ENCODE data around the gene MED29. TPM values are rescaled to one million over a fixed set of nuclear protein-coding genes. Genes with fewer than 3 reads are reported as not detected.

MED29 gene
- total RNA-seq, 1 experiment from 2014 or later, result 42.9 TPM

DNA sequence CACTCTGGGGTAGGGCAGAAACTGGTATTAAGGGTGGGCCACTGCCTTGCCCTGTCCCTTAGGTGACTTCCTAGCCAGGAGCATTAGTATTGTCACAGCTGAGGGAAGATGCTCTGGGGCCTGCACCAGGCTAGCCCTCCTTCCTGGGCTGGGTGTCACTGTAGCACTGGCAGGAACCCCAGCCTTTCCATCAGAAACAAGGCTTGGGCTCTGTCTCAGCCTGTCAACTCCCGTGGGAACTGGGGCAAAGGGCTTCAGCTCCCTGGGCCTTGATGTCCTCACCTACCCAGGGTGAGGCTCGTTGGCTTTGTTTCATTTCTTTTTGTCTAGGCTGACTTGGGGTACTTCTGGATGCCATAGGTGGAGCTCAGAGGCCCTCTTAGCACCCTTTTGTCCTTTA is 18.2 kb upstream of the MED29 start:
- Mint-ChIP-seq H3K4me1 (no peaks in the 10 kb centered on the region), H3K27ac (no peak overlapping the region), H3K4me3 (no peak overlapping the region), H3K27me3 (ENCODE audit: low read depth) (no peaks in the 10 kb centered on the region), H3K36me3 (peaks cover 68% of the 10 kb centered on the region), H3K9me3 (no peaks in the 10 kb centered on the region)
- TF ChIP-seq ZNF219 (CRISPR knock-in tag; IDR thresholded peaks at IDR 0.05; ENCODE audit: borderline replicate concordance) (no peak), ZBTB21 (CRISPR knock-in tag; IDR thresholded peaks at IDR 0.05; ENCODE audit: borderline replicate concordance) (no peak), ETV6 (CRISPR knock-in tag; IDR thresholded peaks at IDR 0.05) (no peak), ZNF121 (CRISPR knock-in tag; IDR thresholded peaks at IDR 0.05) (no peak), ZNF396 (CRISPR knock-in tag; IDR thresholded peaks at IDR 0.05; ENCODE audit: borderline replicate concordance) (no peak), MYBL2 (CRISPR knock-in tag; IDR thresholded peaks at IDR 0.05) (no peak), NFATC4 (CRISPR knock-in tag; IDR thresholded peaks at IDR 0.05) (no peak)
- TF ChIP-seq, protein P1, sequence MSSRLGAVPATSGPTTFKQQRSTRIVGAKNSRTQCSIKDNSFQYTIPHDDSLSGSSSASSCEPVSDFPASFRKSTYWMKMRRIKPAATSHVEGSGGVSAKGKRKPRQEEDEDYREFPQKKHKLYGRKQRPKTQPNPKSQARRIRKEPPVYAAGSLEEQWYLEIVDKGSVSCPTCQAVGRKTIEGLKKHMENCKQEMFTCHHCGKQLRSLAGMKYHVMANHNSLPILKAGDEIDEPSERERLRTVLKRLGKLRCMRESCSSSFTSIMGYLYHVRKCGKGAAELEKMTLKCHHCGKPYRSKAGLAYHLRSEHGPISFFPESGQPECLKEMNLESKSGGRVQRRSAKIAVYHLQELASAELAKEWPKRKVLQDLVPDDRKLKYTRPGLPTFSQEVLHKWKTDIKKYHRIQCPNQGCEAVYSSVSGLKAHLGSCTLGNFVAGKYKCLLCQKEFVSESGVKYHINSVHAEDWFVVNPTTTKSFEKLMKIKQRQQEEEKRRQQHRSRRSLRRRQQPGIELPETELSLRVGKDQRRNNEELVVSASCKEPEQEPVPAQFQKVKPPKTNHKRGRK (CRISPR knock-in tag; IDR thresholded peaks at IDR 0.05; ENCODE audit: borderline replicate concordance), result no peak
- TF ChIP-seq, protein P2, sequence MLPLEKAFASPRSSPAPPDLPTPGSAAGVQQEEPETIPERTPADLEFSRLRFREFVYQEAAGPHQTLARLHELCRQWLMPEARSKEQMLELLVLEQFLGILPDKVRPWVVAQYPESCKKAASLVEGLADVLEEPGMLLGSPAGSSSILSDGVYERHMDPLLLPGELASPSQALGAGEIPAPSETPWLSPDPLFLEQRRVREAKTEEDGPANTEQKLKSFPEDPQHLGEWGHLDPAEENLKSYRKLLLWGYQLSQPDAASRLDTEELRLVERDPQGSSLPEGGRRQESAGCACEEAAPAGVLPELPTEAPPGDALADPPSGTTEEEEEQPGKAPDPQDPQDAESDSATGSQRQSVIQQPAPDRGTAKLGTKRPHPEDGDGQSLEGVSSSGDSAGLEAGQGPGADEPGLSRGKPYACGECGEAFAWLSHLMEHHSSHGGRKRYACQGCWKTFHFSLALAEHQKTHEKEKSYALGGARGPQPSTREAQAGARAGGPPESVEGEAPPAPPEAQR (CRISPR knock-in tag; IDR thresholded peaks at IDR 0.05), result no peak
- TF ChIP-seq, protein P3, sequence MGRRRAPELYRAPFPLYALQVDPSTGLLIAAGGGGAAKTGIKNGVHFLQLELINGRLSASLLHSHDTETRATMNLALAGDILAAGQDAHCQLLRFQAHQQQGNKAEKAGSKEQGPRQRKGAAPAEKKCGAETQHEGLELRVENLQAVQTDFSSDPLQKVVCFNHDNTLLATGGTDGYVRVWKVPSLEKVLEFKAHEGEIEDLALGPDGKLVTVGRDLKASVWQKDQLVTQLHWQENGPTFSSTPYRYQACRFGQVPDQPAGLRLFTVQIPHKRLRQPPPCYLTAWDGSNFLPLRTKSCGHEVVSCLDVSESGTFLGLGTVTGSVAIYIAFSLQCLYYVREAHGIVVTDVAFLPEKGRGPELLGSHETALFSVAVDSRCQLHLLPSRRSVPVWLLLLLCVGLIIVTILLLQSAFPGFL (CRISPR knock-in tag; IDR thresholded peaks at IDR 0.05; ENCODE audit: borderline replicate concordance), result no peak
- TF ChIP-seq, protein P4, sequence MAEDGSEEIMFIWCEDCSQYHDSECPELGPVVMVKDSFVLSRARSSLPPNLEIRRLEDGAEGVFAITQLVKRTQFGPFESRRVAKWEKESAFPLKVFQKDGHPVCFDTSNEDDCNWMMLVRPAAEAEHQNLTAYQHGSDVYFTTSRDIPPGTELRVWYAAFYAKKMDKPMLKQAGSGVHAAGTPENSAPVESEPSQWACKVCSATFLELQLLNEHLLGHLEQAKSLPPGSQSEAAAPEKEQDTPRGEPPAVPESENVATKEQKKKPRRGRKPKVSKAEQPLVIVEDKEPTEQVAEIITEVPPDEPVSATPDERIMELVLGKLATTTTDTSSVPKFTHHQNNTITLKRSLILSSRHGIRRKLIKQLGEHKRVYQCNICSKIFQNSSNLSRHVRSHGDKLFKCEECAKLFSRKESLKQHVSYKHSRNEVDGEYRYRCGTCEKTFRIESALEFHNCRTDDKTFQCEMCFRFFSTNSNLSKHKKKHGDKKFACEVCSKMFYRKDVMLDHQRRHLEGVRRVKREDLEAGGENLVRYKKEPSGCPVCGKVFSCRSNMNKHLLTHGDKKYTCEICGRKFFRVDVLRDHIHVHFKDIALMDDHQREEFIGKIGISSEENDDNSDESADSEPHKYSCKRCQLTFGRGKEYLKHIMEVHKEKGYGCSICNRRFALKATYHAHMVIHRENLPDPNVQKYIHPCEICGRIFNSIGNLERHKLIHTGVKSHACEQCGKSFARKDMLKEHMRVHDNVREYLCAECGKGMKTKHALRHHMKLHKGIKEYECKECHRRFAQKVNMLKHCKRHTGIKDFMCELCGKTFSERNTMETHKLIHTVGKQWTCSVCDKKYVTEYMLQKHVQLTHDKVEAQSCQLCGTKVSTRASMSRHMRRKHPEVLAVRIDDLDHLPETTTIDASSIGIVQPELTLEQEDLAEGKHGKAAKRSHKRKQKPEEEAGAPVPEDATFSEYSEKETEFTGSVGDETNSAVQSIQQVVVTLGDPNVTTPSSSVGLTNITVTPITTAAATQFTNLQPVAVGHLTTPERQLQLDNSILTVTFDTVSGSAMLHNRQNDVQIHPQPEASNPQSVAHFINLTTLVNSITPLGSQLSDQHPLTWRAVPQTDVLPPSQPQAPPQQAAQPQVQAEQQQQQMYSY (CRISPR knock-in tag; IDR thresholded peaks at IDR 0.05), result no peak
- TF ChIP-seq, protein P5, sequence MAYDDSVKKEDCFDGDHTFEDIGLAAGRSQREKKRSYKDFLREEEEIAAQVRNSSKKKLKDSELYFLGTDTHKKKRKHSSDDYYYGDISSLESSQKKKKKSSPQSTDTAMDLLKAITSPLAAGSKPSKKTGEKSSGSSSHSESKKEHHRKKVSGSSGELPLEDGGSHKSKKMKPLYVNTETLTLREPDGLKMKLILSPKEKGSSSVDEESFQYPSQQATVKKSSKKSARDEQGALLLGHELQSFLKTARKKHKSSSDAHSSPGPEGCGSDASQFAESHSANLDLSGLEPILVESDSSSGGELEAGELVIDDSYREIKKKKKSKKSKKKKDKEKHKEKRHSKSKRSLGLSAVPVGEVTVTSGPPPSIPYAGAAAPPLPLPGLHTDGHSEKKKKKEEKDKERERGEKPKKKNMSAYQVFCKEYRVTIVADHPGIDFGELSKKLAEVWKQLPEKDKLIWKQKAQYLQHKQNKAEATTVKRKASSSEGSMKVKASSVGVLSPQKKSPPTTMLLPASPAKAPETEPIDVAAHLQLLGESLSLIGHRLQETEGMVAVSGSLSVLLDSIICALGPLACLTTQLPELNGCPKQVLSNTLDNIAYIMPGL (CRISPR knock-in tag; IDR thresholded peaks at IDR 0.05), result no peak
- ATAC-seq (no peak), DNase-seq (ENCODE audit: low spot score) (no peak)
- POLR2A ChIA-PET, result no interaction called here
- CTCF ChIA-PET, result no interaction called here

DNA sequence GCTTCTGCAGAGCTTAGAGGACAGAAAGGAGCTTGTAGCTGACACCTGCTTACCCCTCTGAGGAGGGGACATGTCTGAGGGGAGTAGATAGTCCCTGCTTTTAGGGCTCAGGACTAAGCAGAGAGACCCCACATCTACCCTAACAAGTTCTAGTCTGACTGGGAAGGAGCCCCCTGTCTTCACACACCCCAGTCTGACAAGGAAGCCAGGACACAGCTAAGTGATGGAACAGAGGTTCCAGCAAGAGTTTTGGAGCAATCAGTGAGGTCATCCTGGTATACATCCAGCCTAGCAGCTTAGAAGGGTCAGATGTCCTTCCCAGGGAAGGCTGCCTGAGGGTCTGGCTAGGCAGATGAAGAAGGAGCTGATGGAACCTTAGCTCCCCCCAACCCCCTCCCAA is 15.2 kb upstream of the MED29 start:
- H3K27me3 Mint-ChIP-seq (ENCODE audit: low read depth), result no peaks in the 10 kb centered on the region
- ATAC-seq (no peak), DNase-seq (ENCODE audit: low spot score) (no peak)
- no peak overlapping the region for H3K4me3 Mint-ChIP-seq
- peaks cover 73% of the 10 kb centered on the region for H3K36me3 Mint-ChIP-seq
- POLR2A ChIA-PET, result no interaction called here
- no peak overlapping the region for H3K27ac Mint-ChIP-seq
- H3K9me3 Mint-ChIP-seq, result no peaks in the 10 kb centered on the region
- CTCF ChIA-PET, result no interaction called here
- H3K4me1 Mint-ChIP-seq, result no peaks in the 10 kb centered on the region
- TF ChIP-seq CREM (CRISPR knock-in tag; IDR thresholded peaks at IDR 0.05), result no peak
- TF ChIP-seq FOXP1 (CRISPR knock-in tag; IDR thresholded peaks at IDR 0.05; ENCODE audit: borderline replicate concordance), result no peak
- TF ChIP-seq ZNF263 (CRISPR knock-in tag; IDR thresholded peaks at IDR 0.05; ENCODE audit: low read depth), result no peak
- no peak for TF ChIP-seq ELF4 (CRISPR knock-in tag; IDR thresholded peaks at IDR 0.05; ENCODE audit: low read depth)
- TF ChIP-seq, protein P6, sequence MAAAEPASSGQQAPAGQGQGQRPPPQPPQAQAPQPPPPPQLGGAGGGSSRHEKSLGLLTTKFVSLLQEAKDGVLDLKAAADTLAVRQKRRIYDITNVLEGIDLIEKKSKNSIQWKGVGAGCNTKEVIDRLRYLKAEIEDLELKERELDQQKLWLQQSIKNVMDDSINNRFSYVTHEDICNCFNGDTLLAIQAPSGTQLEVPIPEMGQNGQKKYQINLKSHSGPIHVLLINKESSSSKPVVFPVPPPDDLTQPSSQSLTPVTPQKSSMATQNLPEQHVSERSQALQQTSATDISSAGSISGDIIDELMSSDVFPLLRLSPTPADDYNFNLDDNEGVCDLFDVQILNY (CRISPR knock-in tag; IDR thresholded peaks at IDR 0.05), result no peak
- no peak for TF ChIP-seq JUN (CRISPR knock-in tag; IDR thresholded peaks at IDR 0.05)
- no peak for TF ChIP-seq CREB1 (CRISPR knock-in tag; IDR thresholded peaks at IDR 0.05)
- no peak for TF ChIP-seq EMX1 (CRISPR knock-in tag; IDR thresholded peaks at IDR 0.05)
- no peak for TF ChIP-seq ZNF138 (CRISPR knock-in tag; conservative IDR thresholded peaks at IDR 0.05)
- TF ChIP-seq, protein P1 (CRISPR knock-in tag; IDR thresholded peaks at IDR 0.05; ENCODE audit: borderline replicate concordance), result no peak
- TF ChIP-seq NR3C1 (CRISPR knock-in tag; conservative IDR thresholded peaks at IDR 0.05; ENCODE audit: low read depth), result no peak
- TF ChIP-seq, protein P7, sequence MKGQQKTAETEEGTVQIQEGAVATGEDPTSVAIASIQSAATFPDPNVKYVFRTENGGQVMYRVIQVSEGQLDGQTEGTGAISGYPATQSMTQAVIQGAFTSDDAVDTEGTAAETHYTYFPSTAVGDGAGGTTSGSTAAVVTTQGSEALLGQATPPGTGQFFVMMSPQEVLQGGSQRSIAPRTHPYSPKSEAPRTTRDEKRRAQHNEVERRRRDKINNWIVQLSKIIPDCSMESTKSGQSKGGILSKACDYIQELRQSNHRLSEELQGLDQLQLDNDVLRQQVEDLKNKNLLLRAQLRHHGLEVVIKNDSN (CRISPR knock-in tag; IDR thresholded peaks at IDR 0.05), result no peak

Measured in WTC11 (cell line).